Activated CD4-positive, CD25-positive, alpha-beta regulatory T cell treated with anti-CD3 and anti-CD28 coated beads, Interleukin-2, amount 50 U/mL, for 24 hours (primary cell): ENCODE measurements around the gene UNC13D.
"Not testable (repeated sequence)": the region's sequence is repeated elsewhere in the genome, so short reads cannot be mapped to it uniquely, and the experiment has no call there.

ENCODE experiments used
- ATAC-seq, 2 donors: fragments of 150-1000 bp; cut with Tn5 transposase; one replicate each; pipeline ENCODE4 v1.10.0; 2021; ENCODE audit warnings: mild to moderate bottlenecking in 1 of 2, moderate library complexity in 1 of 2

UNC13D gene

DNA sequence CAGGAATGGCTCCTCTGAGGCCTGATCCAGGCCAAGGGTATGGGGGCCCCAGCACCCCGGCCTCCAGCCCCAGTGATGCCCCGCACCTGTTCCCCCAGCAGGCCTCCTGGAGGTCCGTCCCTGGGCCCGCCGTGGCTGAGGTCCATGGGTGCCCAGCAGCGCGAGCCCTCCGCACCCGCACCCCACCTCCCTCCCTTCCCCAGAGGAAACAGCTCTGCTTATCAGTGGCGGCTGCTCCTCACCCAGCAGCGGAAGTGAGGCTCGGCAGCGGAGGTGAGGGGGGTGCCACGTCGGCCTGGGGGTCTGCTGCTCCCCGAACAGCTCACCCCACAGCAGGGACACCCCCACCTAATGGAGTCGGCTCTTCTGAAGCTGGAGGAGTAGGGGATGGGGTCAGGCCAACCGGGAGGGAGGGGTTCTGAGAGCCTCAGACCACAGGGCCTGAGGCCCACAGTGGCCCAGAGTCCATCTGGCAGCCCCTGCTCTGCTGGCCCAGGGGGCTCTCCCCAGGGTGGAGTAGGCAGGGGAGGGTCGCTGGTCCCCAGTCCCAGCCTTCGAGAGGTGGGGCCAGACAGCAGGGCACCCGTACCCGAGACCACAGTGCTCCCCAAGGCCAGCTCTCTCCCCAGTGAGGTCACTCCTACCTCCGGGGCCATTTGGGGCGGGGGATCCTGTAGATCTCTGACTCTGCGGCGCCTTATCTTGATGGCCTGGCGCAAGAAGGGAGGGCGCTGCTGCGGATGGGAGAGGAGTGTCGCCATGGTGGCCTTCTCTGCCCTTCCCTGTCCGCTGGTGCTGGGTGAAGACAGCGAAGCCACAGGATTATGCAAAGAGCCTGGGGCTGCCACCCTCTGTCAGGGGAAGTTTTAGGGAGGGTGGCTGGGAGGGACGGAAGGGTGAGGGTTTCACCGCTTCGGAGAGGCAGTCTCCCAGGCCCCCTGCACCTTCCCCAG, at the start of gene UNC13D:
Gene UNC13D (minus strand): TSS at position 828 of the 953 bp plus-strand sequence. CDS start 67 bp downstream, at position 761.
- peak; percentile 71 to 74 for ATAC-seq

- no peak for ATAC-seq
These were observed 49.3 kb upstream of the UNC13D start for GRCh38 chr17:75893305-75894048.

- no peak for ATAC-seq
These were observed 48.5 kb upstream of the UNC13D start for GRCh38 chr17:75892556-75893224.

- no peak for ATAC-seq
These were observed 47.7 kb upstream of the UNC13D start for GRCh38 chr17:75891605-75892555.

DNA sequence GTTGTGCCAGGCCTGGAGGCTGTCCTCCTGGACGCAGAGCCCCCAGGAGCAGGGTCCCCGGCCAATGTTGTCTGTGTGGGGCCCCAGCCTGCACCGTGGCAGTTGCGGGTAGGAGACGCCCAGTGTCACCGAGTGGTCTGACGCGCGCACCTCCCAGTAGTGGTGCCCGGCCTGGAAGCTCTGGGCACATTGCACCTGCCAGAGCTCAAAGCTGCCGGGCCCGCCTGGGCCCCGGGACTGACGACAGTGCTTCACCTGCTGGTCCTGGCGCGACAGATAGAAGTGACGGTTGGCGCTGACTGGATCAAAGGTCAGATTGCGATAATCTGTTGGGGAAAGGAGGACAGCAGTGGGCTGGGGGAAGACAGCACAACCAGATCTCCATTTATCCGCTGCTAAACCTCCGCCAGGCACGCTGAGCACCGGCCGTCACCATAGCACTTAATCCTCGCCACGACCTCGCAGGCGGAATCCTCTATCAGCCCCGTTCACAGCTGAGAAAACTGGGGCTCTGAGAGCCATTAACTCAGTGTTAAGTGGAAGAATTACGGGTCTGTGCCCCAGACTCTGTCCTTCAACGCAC, 46.9 kb upstream of the UNC13D start:
- ATAC-seq = no peak

DNA sequence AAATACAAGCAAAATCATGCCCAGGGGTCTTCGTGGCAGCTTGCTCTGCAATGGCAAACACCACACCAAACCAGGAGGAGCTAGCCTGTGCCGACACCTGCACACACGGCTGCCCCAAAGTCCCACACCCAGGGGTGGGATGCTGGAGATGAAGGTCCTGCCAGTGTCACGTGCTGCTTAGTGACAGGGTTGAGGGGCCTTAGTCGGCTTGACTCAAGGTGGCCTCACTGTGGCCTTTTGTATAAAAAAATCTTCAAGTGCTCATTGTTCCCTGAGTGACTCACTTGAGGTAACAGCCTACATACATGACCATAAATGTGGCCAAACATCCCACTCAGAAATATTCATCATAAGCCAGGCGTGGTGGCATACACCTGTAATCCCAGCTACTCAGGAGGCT, 45.2 kb upstream of the UNC13D start:
- ATAC-seq = peak; percentile 53 to 63

GRCh38 chr17:75888484-75888883, 44.3 kb upstream of the UNC13D start:
- ATAC-seq = no peak

- not testable (repeated sequence) for ATAC-seq
These were observed 41.7 kb upstream of the UNC13D start for GRCh38 chr17:75885860-75886259.

- ATAC-seq = no peak
These were observed 41.2 kb upstream of the UNC13D start for GRCh38 chr17:75885431-75885830.

GRCh38 chr17:75881678-75882454, 37.7 kb upstream of the UNC13D start:
- no peak for ATAC-seq

GRCh38 chr17:75880266-75880665, 36.1 kb upstream of the UNC13D start:
- no peak for ATAC-seq

DNA sequence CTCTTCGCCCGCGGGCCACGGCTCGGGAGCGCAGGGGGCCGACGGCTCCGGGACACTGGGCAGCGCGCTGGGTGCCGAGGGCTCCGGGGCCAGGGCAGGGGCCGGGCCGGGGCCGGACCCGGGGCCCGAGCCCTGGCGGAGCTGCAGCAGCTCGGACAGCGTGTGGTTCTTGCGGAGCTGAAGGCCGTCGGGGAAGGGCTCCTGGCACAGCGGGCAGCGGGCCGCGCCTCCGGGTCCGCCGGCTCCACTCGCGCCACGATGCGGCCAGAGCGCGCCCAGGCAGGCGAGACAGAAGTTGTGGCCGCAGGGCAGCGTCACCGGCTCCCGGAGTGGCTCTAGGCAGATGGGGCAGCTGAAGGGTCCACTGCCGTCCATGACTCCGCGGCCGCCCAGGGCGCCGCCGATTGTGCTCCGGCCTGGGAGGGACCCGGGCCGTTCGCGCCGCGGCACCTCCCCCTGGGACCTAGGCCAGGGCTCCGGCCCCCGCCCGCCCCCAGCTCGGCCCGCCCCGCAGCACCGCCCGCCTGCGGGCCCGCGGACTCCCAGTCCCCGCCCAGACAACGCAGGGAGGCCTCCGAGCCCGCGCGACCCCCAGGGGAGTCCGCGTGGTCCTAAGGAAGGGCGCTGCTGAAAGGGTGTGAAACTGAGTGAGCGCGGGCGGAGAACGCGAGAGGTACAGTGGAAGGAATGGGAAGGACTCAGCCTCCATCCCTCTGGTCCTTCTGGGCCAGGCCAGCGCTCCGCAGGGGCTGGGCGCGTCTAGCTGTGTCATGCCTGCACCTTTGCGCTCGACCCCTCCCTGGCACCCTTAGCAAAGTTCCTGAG, 34.2 kb upstream of the UNC13D start, which contains the start of gene TRIM47:
Gene TRIM47 (minus strand): TSS at position 408 of the 825 bp plus-strand sequence. CDS start 33 bp downstream, at position 375.
- ATAC-seq = no peak

GRCh38 chr17:75877752-75878173, 33.6 kb upstream of the UNC13D start:
- ATAC-seq = peak; percentile 84 to 86

GRCh38 chr17:75876938-75877751, 32.9 kb upstream of the UNC13D start:
- ATAC-seq = peak; percentile 8 to 18

DNA sequence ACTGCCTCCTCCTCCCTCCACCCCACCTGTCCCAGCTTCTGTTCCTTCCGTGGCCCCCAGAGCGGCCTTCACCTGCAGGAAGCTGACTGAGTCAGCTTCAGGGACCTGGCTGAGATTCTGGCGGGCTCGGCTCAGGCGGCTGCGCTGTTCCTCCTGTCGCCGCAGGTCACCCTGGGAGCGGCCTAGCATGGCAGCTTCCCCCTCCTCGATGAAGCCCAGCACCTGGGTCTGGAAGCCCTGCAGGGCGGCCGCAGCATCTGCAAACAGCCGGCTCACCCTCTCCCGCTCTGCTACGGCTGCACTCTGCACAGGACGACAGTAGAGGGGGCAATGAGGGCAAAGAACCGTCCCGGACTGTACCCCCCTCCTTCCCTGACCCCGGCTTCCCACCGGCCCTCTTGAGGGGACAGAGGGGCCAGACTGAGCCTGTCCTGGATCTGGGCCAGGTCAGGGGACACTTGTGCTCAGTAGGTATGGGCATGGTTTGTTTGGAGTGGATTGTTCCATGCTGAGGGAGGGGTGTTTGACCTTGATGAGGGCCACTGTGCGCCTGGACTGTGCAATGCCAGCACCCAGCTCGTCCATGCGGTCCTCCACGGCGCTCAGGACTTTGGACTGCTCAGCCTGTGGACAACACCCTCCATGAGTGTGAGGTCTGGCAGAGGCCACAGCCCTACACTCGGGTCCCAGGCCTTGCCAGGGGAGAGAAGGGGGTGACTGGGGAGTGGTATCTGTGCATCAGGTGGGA, 32.2 kb upstream of the UNC13D start:
- ATAC-seq = peak; percentile 53 to 55

DNA sequence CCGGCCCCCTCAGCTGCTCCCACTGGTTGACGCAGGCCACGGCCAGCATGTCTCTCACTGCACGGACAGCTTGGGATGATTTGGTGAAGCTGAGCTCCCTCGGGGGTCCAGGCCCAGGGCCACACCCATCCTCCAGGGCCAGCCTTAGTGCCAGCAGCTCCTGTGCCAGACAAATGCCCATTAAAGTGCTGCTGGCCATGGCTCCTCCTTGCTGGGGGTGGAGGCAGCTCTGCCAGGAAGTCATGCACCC, 31.7 kb upstream of the UNC13D start:
- no peak for ATAC-seq

DNA sequence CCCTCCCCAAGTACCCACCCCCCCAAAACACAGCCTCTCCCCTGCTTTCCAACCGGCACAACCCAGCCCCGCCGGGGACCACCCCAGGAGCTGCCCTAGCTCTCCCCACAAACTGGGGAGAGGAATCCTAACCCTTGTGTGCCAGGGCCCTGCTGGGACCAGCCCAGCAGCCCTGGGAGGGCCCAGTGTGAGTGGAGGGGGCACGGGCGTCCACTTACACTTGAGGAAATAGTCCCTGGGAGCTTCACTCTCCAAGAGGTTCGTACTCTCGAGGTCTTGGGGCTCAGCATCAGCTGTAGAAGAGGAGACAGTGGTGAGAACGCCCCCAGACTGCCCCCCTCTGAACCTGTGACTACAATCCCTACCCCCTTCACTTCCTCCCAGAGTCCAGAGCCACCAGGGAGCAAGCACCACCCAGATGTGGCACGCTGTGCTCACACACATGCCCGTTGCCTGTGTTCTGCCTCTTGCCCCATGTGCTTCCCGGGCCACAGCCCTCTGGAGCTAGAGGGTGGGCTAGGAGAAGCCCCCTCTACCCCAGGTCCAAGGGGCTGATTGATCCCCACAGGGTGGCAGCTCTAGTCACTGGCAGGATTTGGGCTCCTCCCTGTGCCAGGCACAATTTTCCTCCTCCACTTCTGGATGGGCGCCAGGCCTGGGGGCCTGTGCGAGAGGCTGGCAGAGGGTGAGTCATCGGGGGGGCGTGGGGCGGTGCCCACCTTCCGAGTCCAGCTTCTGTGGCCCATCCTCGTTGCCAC, 31.2 kb upstream of the UNC13D start:
- ATAC-seq = no peak
